Subcutaneous adipose tissue (tissue), 4 donors: ENCODE data around the gene ABL2. TPM values are rescaled to one million over a fixed set of nuclear protein-coding genes. Genes with fewer than 3 reads are reported as not detected.

Source experiments
- CTCF ChIP-seq: fragments of 450-650 bp; IDR thresholded peaks from one replicate; pipeline ENCODE4 v1.5.1; 2016; ENCODE audit warnings: low read depth, mild to moderate bottlenecking, control low read depth, antibody characterized with exemption, moderate library complexity
- total RNA-seq, 4 donors: library from RNA; depleted of rRNA; stranded (reverse); fragments of >200 nt; gene quantifications; one replicate each; pipeline ENCODE4 v1.1.0, GENCODE V29; 2016

Gene ABL2
- total RNA-seq, 4 donors from 2014 or later, result 20.3 to 43.4 (median 39.1) TPM

- TF ChIP-seq CTCF, result no peak
These were observed 136.5 kb downstream of the ABL2 start for GRCh38 chr1:179092896-179093461.

GRCh38 chr1:179091691-179092165 lies 137.7 kb downstream of the ABL2 start:
- no peak for TF ChIP-seq CTCF

- TF ChIP-seq CTCF, result no peak
These were observed 138.6 kb downstream of the ABL2 start for GRCh38 chr1:179090923-179091322.

GRCh38 chr1:179090522-179090921 lies 139.0 kb downstream of the ABL2 start:
- no peak for TF ChIP-seq CTCF

- TF ChIP-seq CTCF, result no peak
These were observed 139.5 kb downstream of the ABL2 start for GRCh38 chr1:179089827-179090482.

GRCh38 chr1:179087665-179088064 lies 141.8 kb downstream of the ABL2 start:
- no peak for TF ChIP-seq CTCF

- no peak for TF ChIP-seq CTCF
These were observed 145.9 kb downstream of the ABL2 start for GRCh38 chr1:179083533-179083932.
